Measurements from ENCODE around the gene DYRK3.
"Not testable (repeated sequence)": the region's sequence is repeated elsewhere in the genome, so short reads cannot be mapped to it uniquely, and the experiment has no call there.

DYRK3 gene

DNA sequence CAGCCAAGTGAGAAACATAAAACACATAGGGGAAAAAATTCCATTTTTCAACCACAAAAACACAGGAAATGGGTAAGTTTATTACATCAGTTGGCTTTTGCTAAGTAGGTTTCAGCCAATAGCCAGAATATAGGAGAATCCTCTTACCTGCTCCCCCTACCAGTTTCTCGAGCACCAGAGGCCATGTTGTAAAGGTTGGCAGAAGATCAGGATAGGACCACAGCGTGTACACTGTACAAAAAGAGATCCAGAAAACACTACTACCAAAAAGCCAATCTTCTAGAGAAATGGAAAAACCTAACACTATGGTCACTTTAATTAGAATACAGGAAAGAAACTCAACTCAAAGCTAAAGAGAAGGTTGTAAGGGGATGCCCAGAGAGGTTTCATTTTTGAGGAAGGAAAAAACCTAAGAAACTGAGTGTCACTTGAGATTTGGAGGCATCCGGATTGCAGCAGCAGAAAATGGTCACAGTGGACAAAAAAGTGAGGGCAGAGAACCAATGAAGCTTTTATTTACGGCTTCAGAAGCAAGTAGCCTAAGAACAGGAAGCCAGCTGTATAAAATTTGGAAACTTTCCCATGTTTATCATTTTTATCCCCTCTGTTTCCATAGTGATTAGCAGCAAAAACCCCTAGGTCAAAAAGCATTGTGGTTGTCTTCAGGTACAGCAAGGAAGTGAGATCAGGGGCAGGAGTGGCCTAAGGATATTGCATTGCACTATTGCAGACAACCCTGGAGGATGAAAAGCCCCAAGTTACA is 25.9 kb upstream of the DYRK3 start:
- H3K4me1 ChIP-seq (ENCODE audit: control insufficient read depth in 1 of 2, insufficient read depth in 1 of 2, low read depth in 1 of 2, low read length in 1 of 2): peaks cover 9 to 14% of the 10 kb centered on the region in 2 experiments
- no peak overlapping the region for H3K27ac ChIP-seq
- no peaks in the 10 kb centered on the region for H3K27me3 ChIP-seq
- TF ChIP-seq, protein P1, sequence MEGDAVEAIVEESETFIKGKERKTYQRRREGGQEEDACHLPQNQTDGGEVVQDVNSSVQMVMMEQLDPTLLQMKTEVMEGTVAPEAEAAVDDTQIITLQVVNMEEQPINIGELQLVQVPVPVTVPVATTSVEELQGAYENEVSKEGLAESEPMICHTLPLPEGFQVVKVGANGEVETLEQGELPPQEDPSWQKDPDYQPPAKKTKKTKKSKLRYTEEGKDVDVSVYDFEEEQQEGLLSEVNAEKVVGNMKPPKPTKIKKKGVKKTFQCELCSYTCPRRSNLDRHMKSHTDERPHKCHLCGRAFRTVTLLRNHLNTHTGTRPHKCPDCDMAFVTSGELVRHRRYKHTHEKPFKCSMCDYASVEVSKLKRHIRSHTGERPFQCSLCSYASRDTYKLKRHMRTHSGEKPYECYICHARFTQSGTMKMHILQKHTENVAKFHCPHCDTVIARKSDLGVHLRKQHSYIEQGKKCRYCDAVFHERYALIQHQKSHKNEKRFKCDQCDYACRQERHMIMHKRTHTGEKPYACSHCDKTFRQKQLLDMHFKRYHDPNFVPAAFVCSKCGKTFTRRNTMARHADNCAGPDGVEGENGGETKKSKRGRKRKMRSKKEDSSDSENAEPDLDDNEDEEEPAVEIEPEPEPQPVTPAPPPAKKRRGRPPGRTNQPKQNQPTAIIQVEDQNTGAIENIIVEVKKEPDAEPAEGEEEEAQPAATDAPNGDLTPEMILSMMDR (IDR thresholded peaks at IDR 0.05): no peak
- peaks cover 4% of the 10 kb centered on the region for H3K36me3 ChIP-seq
- H3K4me3 ChIP-seq (ENCODE audit: low read depth in 1 of 2, low read length in 1 of 2): no peak overlapping the region
- no peaks in the 10 kb centered on the region for H3K9me3 ChIP-seq

GRCh38 chr1:206612129-206612876 is 23.0 kb upstream of the DYRK3 start, which contains the start of gene EIF2D:
TSS of gene EIF2D (minus strand) at chr1:206612465. CDS start at chr1:206612342, 123 bp downstream.
- peak within 1 kb of the TSS; percentile 55 to 67 for H3K4me3 ChIP-seq (ENCODE audit: low read depth in 1 of 2, low read length in 1 of 2)
- TF ChIP-seq, protein P1 (IDR thresholded peaks at IDR 0.05): peak; percentile 99
- no peaks in the 10 kb centered on the region for H3K36me3 ChIP-seq
- H3K27me3 ChIP-seq: no peaks in the 10 kb centered on the region
- no peaks in the 10 kb centered on the region for H3K9me3 ChIP-seq
- peaks cover 9 to 14% of the 10 kb centered on the region in 2 experiments for H3K4me1 ChIP-seq (ENCODE audit: control insufficient read depth in 1 of 2, insufficient read depth in 1 of 2, low read depth in 1 of 2, low read length in 1 of 2)
- H3K27ac ChIP-seq: peak within 1 kb of the TSS; percentile 63

DNA sequence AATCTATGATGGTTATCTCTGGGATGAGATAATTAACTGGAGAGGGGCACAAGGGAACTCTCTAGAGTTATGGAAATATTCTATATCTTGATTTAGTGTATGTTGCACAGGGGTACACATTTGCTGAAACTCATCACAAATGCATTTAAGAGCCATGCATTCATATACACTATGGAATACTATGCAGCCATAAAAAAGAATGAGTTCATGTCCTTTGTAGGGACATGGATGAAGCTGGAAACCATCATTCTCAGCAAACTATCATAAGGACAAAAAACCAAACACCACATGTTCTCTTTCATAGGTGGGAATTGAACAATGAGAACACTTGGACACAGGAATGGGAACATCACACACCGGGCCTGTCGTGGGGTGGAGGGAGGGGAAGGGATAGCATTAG is 8.9 kb upstream of the DYRK3 start:
- H3K4me3 ChIP-seq (ENCODE audit: low read depth in 1 of 2, low read length in 1 of 2); H3K4me1 ChIP-seq (ENCODE audit: control insufficient read depth in 1 of 2, insufficient read depth in 1 of 2, low read depth in 1 of 2, low read length in 1 of 2); H3K27me3 ChIP-seq; H3K9me3 ChIP-seq; H3K27ac ChIP-seq; H3K36me3 ChIP-seq: not testable (repeated sequence)

DNA sequence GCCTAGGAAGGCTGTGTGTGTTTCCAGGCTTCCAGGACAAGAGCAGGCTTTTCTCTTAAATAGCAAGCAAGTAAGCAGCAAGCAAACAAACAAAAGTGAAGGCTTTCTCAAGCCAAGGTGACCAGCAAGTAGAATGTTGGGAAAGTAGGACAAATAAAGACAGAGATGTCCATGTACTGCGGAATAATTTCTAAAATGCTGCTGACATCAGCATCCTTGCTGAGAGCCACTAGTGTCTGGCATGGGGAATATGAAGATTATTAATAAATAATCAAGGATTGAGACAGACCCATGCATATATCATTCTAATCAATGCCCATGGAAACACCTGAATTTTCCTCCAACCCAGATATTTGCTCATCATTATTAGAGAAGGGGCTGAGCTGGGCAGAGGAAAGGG is 6.4 kb upstream of the DYRK3 start:
- Histone ChIP-seq H3K9me3 (no peaks in the 10 kb centered on the region), H3K4me3 (ENCODE audit: low read depth in 1 of 2, low read length in 1 of 2) (no peak overlapping the region), H3K27ac (no peak overlapping the region), H3K36me3 (no peaks in the 10 kb centered on the region), H3K27me3 (no peaks in the 10 kb centered on the region), H3K4me1 (ENCODE audit: control insufficient read depth in 1 of 2, insufficient read depth in 1 of 2, low read depth in 1 of 2, low read length in 1 of 2) (no peaks in the 10 kb centered on the region)
- TF ChIP-seq, protein P1 (IDR thresholded peaks at IDR 0.05): no peak

DNA sequence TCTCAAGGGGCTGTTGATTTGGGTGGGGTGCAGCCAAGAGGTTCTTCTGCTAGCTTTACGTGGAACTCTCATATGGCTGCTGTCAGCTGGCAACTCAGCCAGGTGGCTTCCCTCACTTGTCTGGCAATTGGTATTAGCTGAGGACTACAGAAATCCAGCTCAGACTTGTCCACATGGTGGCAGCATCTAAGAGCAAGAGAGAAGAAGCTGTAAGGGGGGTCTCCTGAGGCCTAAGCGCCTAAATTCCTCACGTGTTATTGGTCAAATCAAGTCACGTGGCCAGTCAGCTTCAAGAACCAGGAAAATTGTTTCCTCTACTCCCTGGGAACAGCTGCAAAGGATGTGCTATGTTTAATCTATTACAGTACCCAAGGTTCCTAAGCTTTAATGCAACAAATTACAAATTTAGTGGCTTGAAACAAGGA is 4.2 kb upstream of the DYRK3 start:
- Histone ChIP-seq H3K9me3 (no peaks in the 10 kb centered on the region), H3K4me1 (ENCODE audit: control insufficient read depth in 1 of 2, insufficient read depth in 1 of 2, low read depth in 1 of 2, low read length in 1 of 2) (peaks cover 16 to 20% of the 10 kb centered on the region in 2 experiments), H3K27ac (no peak overlapping the region), H3K4me3 (ENCODE audit: low read depth in 1 of 2, low read length in 1 of 2) (no peak overlapping the region), H3K27me3 (peaks cover 15% of the 10 kb centered on the region), H3K36me3 (no peaks in the 10 kb centered on the region)
- TF ChIP-seq, protein P1 (IDR thresholded peaks at IDR 0.05): no peak

DNA sequence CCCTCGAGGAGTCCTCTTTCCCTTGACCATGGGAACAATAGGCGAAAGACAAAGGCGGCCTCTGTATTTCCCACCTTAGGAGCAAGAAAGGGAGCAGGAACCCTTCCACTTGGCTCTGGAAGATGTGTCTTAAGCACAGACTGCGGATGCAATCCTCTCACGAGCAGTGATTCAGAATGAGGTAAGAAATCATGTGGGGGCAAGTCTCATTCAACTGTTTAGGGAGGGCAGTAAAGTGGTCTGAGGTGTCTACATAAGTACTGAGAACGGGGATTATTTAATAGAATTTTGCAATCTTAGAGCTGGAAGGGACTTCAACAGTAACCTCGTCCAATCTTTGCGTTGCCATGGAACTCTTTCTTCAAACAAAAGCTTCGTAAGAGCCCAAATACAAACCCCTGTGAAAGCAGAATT is 1.6 kb upstream of the DYRK3 start:
- H3K4me3 ChIP-seq (ENCODE audit: low read depth in 1 of 2, low read length in 1 of 2): no peak overlapping the region
- H3K27me3 ChIP-seq: peaks cover 30% of the 10 kb centered on the region
- no peak overlapping the region for H3K27ac ChIP-seq
- no peaks in the 10 kb centered on the region for H3K36me3 ChIP-seq
- TF ChIP-seq, protein P1 (IDR thresholded peaks at IDR 0.05): no peak
- H3K9me3 ChIP-seq: no peaks in the 10 kb centered on the region
- peaks cover 17 to 20% of the 10 kb centered on the region in 2 experiments for H3K4me1 ChIP-seq (ENCODE audit: control insufficient read depth in 1 of 2, insufficient read depth in 1 of 2, low read depth in 1 of 2, low read length in 1 of 2)
